Measurements from ENCODE around the gene SS18L1. TPM values are rescaled to one million over a fixed set of nuclear protein-coding genes. Genes with fewer than 3 reads are reported as not detected.

Gene SS18L1
- total RNA-seq, 4 donors from 2014 or later: 12.4 to 23.1 (median 13.7) TPM

GRCh38 chr20:62151225-62151624, 7.7 kb downstream of the SS18L1 start:
- no peaks in the 10 kb centered on the region for H3K9me3 ChIP-seq
- WGBS, 2 donors: 89 to 93% methylated on average over 7 to 11 of the region's 11 CpGs
- H3K36me3 ChIP-seq: peaks cover 0 to 33% (median 0%) of the 10 kb centered on the region in 3 donors

GRCh38 chr20:62151835-62152364, 8.3 kb downstream of the SS18L1 start:
- Histone ChIP-seq H3K4me1 (peaks cover 0 to 47% (median 3%) of the 10 kb centered on the region in 4 donors), H3K27ac (no peak overlapping the region), H3K36me3 (peaks cover 0 to 33% (median 0%) of the 10 kb centered on the region in 3 donors), H3K9me3 (no peaks in the 10 kb centered on the region), H3K27me3 (no peaks in the 10 kb centered on the region), H3K4me3 (no peak overlapping the region)
- WGBS, 2 donors: 85% methylated on average over 15 to 23 of the region's 23 CpGs
- TF ChIP-seq, protein P1, sequence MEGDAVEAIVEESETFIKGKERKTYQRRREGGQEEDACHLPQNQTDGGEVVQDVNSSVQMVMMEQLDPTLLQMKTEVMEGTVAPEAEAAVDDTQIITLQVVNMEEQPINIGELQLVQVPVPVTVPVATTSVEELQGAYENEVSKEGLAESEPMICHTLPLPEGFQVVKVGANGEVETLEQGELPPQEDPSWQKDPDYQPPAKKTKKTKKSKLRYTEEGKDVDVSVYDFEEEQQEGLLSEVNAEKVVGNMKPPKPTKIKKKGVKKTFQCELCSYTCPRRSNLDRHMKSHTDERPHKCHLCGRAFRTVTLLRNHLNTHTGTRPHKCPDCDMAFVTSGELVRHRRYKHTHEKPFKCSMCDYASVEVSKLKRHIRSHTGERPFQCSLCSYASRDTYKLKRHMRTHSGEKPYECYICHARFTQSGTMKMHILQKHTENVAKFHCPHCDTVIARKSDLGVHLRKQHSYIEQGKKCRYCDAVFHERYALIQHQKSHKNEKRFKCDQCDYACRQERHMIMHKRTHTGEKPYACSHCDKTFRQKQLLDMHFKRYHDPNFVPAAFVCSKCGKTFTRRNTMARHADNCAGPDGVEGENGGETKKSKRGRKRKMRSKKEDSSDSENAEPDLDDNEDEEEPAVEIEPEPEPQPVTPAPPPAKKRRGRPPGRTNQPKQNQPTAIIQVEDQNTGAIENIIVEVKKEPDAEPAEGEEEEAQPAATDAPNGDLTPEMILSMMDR (IDR thresholded peaks at IDR 0.05): no peak
- no peak for TF ChIP-seq EP300 (IDR thresholded peaks at IDR 0.05)
- no peak for DNase-seq (ENCODE audit: low spot score in 2 of 2)

More at GRCh38 chr20:62151225-62151624, 7.7 kb downstream of the SS18L1 start:
- no peak overlapping the region for H3K4me3 ChIP-seq
- no peaks in the 10 kb centered on the region for H3K27me3 ChIP-seq
- H3K4me1 ChIP-seq: peaks cover 0 to 43% (median 0%) of the 10 kb centered on the region in 4 donors
- TF ChIP-seq POLR2A (IDR thresholded peaks at IDR 0.05) (no peak), EP300 (IDR thresholded peaks at IDR 0.05) (no peak)
- TF ChIP-seq, protein P1 (IDR thresholded peaks at IDR 0.05): no peak
- DNase-seq (ENCODE audit: low spot score in 2 of 2): no peak
- no peak overlapping the region for H3K27ac ChIP-seq

DNA sequence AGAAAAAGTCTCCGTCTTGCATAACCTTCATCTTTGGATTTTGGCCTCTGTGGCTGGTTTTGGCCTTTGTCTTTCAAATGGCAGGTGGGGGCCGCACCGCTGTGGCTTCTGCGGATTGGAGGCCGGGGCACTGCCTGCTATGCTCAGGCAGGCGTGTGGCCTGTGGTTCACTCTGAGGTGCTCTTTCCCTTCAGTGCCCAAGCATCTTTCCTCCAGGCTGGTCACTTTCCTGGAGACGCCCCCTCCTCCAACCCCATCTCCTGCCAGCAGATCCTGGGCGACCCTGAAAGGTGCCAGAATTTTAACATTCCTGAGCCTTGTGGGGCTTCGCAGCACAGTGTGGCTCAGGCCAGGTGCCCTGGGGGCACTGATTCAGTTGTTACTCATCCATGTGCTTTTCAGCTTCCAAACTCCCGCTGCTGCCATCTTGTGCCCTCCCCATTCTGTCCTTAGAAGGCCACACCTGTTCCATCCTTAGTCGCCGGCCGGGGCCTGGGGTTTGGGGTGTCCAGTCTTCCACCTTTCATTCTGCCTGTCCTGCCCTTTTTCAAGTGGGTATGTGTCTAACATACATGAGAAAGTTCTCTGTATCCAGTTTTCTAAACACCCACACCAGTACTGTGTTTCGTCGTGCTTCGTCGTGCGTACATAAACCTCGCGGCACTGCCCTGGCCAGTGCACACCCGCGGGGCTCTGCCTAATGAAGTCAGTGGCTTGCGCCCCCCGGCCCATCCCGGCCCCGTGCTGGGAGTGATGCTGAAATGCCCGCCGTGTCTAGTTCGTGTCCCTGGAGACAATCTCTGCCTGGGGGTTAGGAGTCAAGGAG, 12.1 kb downstream of the SS18L1 start:
- H3K36me3 ChIP-seq: peaks cover 0 to 46% (median 0%) of the 10 kb centered on the region in 3 donors
- no peak overlapping the region for H3K4me3 ChIP-seq
- no peak for DNase-seq (ENCODE audit: low spot score in 2 of 2)
- no peaks in the 10 kb centered on the region for H3K9me3 ChIP-seq
- TF ChIP-seq EP300 (IDR thresholded peaks at IDR 0.05): no peak
- WGBS, 2 donors: 86 to 94% methylated on average over 29 of the region's 29 CpGs
- no peaks in the 10 kb centered on the region for H3K27me3 ChIP-seq
- no peak overlapping the region for H3K27ac ChIP-seq
- peaks cover 0 to 21% (median 4%) of the 10 kb centered on the region in 4 donors for H3K4me1 ChIP-seq

DNA sequence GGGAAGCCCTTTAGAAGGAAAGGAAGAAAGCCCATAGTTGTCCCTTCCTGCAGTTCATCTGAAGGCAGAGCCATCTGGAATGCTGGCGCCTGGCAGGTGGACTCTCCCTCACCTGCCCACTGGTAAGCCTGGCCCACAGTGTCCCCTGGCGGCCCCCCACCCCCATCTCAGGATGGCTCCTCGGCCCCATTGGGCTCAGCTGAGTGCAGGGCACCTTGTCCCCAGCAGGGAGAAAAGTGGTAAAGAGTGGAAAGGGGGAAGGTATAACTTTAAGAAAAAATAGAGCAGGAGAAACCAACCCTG, 12.6 kb downstream of the SS18L1 start:
- Histone ChIP-seq H3K27ac (peak overlapping the region in 1 of 4 donors; percentile 51), H3K4me3 (no peak overlapping the region), H3K9me3 (no peaks in the 10 kb centered on the region), H3K27me3 (no peaks in the 10 kb centered on the region), H3K4me1 (peaks cover 0 to 16% (median 4%) of the 10 kb centered on the region in 4 donors), H3K36me3 (peaks cover 0 to 51% (median 0%) of the 10 kb centered on the region in 3 donors)
- DNase-seq (ENCODE audit: low spot score in 2 of 2): no peak
- TF ChIP-seq, protein P1 (IDR thresholded peaks at IDR 0.05): no peak
- TF ChIP-seq POLR2A (IDR thresholded peaks at IDR 0.05) (no peak), EP300 (IDR thresholded peaks at IDR 0.05) (no peak)
- 91% methylated on average over 3 of the region's 3 CpGs for whole genome bisulfite sequencing, 2 donors

GRCh38 chr20:62156592-62157386, 13.2 kb downstream of the SS18L1 start:
- Histone ChIP-seq H3K4me1 (peaks cover 0 to 13% (median 4%) of the 10 kb centered on the region in 4 donors), H3K27ac (peak overlapping the region in 1 of 4 donors; percentile 51), H3K36me3 (peaks cover 0 to 57% (median 0%) of the 10 kb centered on the region in 3 donors), H3K4me3 (no peak overlapping the region), H3K9me3 (no peaks in the 10 kb centered on the region), H3K27me3 (no peaks in the 10 kb centered on the region)
- TF ChIP-seq, protein P1 (IDR thresholded peaks at IDR 0.05): peak; percentile 52 to 65 (median 59)
- TF ChIP-seq EP300 (IDR thresholded peaks at IDR 0.05) (no peak), POLR2A (IDR thresholded peaks at IDR 0.05) (no peak)
- 28 to 43% methylated on average over 18 to 24 of the region's 24 CpGs for WGBS, 2 donors
- DNase-seq (ENCODE audit: low spot score in 2 of 2): peak in 1 of 2 donors; percentile 40
